Mesenchymal stem cell (in vitro differentiated cells and primary cell): Measurements from ENCODE around the gene RNF121.
A peak's percentile ranks its signal among the peaks of the same experiment; 100 is the strongest.

Source experiments
- DNase-seq: peaks from one replicate; pipeline ENCODE4 v3.0.0-alpha.2; 2013
- H2AFZ ChIP-seq: one replicate; pipeline ENCODE4 v1.6.1; 2013; ENCODE audit warnings: low read depth, mild to moderate bottlenecking, control low read depth, inconsistent platforms, low read length, moderate library complexity
- H2AK5ac ChIP-seq: 2 replicates; pipeline ENCODE4 v1.6.1; 2013; ENCODE audit warnings: low read length, moderate library complexity, mild to moderate bottlenecking, inconsistent platforms; ENCODE audit not compliant: severe bottlenecking
- H2BK120ac ChIP-seq: one replicate; pipeline ENCODE4 v1.6.1; 2013; ENCODE audit warnings: low read depth, mild to moderate bottlenecking, inconsistent platforms, low read length, moderate library complexity
- H2BK12ac ChIP-seq, 2 experiments: one replicate each; pipeline ENCODE4 v1.6.1; 2013; ENCODE audit warnings: inconsistent platforms in 2 of 2, low read length in 2 of 2, mild to moderate bottlenecking in 2 of 2, moderate library complexity in 2 of 2, control low read depth in 1 of 2
- H2BK15ac ChIP-seq: one replicate; pipeline ENCODE4 v1.6.1; 2013; ENCODE audit warnings: mild to moderate bottlenecking, low read depth, inconsistent platforms; ENCODE audit not compliant: poor library complexity, severe bottlenecking
- H2BK5ac ChIP-seq: 2 replicates; pipeline ENCODE4 v1.6.1; 2013; ENCODE audit warnings: low read depth, mild to moderate bottlenecking, low read length, control low read depth, inconsistent platforms; ENCODE audit not compliant: poor library complexity, severe bottlenecking
- H3K14ac ChIP-seq, 2 experiments: one replicate each; pipeline ENCODE4 v1.6.1; 2013; ENCODE audit warnings: inconsistent platforms in 2 of 2, low read length in 2 of 2, control low read depth in 1 of 2, mild to moderate bottlenecking in 1 of 2, moderate library complexity in 1 of 2
- H3K18ac ChIP-seq, 2 experiments: one replicate each; pipeline ENCODE4 v1.6.1; 2013; ENCODE audit warnings: inconsistent platforms in 2 of 2, low read length in 2 of 2, control low read depth in 1 of 2, low read depth in 1 of 2, mild to moderate bottlenecking in 1 of 2
- H3K23ac ChIP-seq, 2 experiments: one replicate each; pipeline ENCODE4 v1.6.1; 2013; ENCODE audit warnings: inconsistent platforms in 2 of 2, low read length in 2 of 2, mild to moderate bottlenecking in 2 of 2, moderate library complexity in 2 of 2, control low read depth in 1 of 2
- H3K27ac ChIP-seq: 2 replicates; pipeline ENCODE4 v1.5.1; 2013; ENCODE audit warnings: mild to moderate bottlenecking, moderate library complexity, low read length, control low read depth, inconsistent platforms; ENCODE audit not compliant: poor library complexity, severe bottlenecking
- H3K27me3 ChIP-seq, 2 experiments: 2 replicates each; pipeline versions ENCODE4 v1.6.1 to v1.7.0; 2013; ENCODE audit warnings: low read length in 2 of 2, mild to moderate bottlenecking in 2 of 2, moderate library complexity in 2 of 2, control low read depth in 1 of 2, inconsistent platforms in 1 of 2; ENCODE audit not compliant: control insufficient read depth in 1 of 2, insufficient read depth in 1 of 2
- H3K36me3 ChIP-seq, 2 experiments: 2 replicates each; pipeline versions ENCODE4 v1.6.1 to v1.7.0; 2013; ENCODE audit warnings: low read length in 2 of 2, control low read depth in 1 of 2, inconsistent platforms in 1 of 2, low read depth in 1 of 2, mild to moderate bottlenecking in 1 of 2; ENCODE audit not compliant: insufficient read depth in 2 of 2, control insufficient read depth in 1 of 2
- H3K4ac ChIP-seq, 2 experiments: one replicate each; pipeline ENCODE4 v1.6.1; 2013; ENCODE audit warnings: inconsistent platforms in 2 of 2, low read length in 2 of 2, mild to moderate bottlenecking in 2 of 2, moderate library complexity in 2 of 2, control low read depth in 1 of 2, low read depth in 1 of 2
- H3K4me1 ChIP-seq: 2 replicates; pipeline ENCODE4 v1.6.1; 2013; ENCODE audit warnings: low read depth, low read length, control low read depth; ENCODE audit not compliant: control insufficient read depth, insufficient read depth
- H3K4me2 ChIP-seq: 2 replicates; pipeline ENCODE4 v1.6.1; 2013; ENCODE audit warnings: low read length, mild to moderate bottlenecking, inconsistent platforms; ENCODE audit not compliant: poor library complexity, severe bottlenecking
- H3K4me3 ChIP-seq, 2 experiments: 2 replicates each; pipeline versions ENCODE4 v1.5.1 to v1.7.0; 2013; ENCODE audit warnings: low read length in 2 of 2, mild to moderate bottlenecking in 2 of 2, control low read depth in 1 of 2, low read depth in 1 of 2; ENCODE audit not compliant: insufficient read depth in 1 of 2
- H3K79me1 ChIP-seq: replicated peaks from 2 replicates; pipeline ENCODE4 v1.6.1; 2013; ENCODE audit warnings: mild to moderate bottlenecking, control low read depth, low read length, inconsistent platforms; ENCODE audit not compliant: poor library complexity, severe bottlenecking
- H3K9ac ChIP-seq: 2 replicates; pipeline ENCODE4 v1.7.0; 2013; ENCODE audit warnings: mild to moderate bottlenecking, low read length, moderate library complexity
- H3K9me3 ChIP-seq: 2 replicates; pipeline ENCODE4 v1.7.0; 2013; ENCODE audit warnings: mild to moderate bottlenecking, low read length; ENCODE audit not compliant: control insufficient read depth
- H4K8ac ChIP-seq: one replicate; pipeline ENCODE4 v1.6.1; 2013; ENCODE audit warnings: inconsistent platforms, mild to moderate bottlenecking, low read length, moderate library complexity
- H4K91ac ChIP-seq: one replicate; pipeline ENCODE4 v1.6.1; 2013; ENCODE audit warnings: mild to moderate bottlenecking, low read length, inconsistent platforms
- WGBS: methylation state at CpG from one replicate; pipeline ENCODE4 v1.1.7; 2013; ENCODE audit warnings: mixed read lengths; 5-methylcytosine and 5-hydroxymethylcytosine counted together

Gene RNF121

GRCh38 chr11:71947498-71947897 is 18.7 kb downstream of the RNF121 start:
- no peaks in the 10 kb centered on the region for H3K9me3 ChIP-seq
- WGBS: 91% methylated on average over 3 of the region's 3 CpGs
- H3K4me2 ChIP-seq: no peak overlapping the region
- H2BK15ac ChIP-seq: no peak overlapping the region
- H2AK5ac ChIP-seq: no peak overlapping the region
- H2BK12ac ChIP-seq: no peak overlapping the region
- no peak overlapping the region for H3K4me3 ChIP-seq
- no peak overlapping the region for H3K4ac ChIP-seq
- no peak overlapping the region for H2BK120ac ChIP-seq
- H3K9ac ChIP-seq: no peak overlapping the region
- peaks cover 5% of the 10 kb centered on the region in 2 experiments for H3K36me3 ChIP-seq
- H3K14ac ChIP-seq: no peak overlapping the region
- no peak overlapping the region for H3K23ac ChIP-seq
- H3K4me1 ChIP-seq: peaks cover 12% of the 10 kb centered on the region
- DNase-seq: no peak
- H2AFZ ChIP-seq: no peak overlapping the region
- peak overlapping the region; percentile 33 for H3K27ac ChIP-seq
- no peak overlapping the region for H2BK5ac ChIP-seq
- H3K27me3 ChIP-seq: no peaks in the 10 kb centered on the region
- peaks cover 8% of the 10 kb centered on the region for H3K79me1 ChIP-seq
- H3K18ac ChIP-seq: no peak overlapping the region
- H4K91ac ChIP-seq: no peak overlapping the region
- no peak overlapping the region for H4K8ac ChIP-seq

- 98% methylated on average over 5 of the region's 7 CpGs for WGBS
- H4K8ac ChIP-seq: no peak overlapping the region
- H3K18ac ChIP-seq: no peak overlapping the region
- no peaks in the 10 kb centered on the region for H3K27me3 ChIP-seq
- no peak overlapping the region for H4K91ac ChIP-seq
- H2BK5ac ChIP-seq: no peak overlapping the region
- DNase-seq: peak; percentile 18
- no peak overlapping the region for H2BK120ac ChIP-seq
- H3K79me1 ChIP-seq: peaks cover 12% of the 10 kb centered on the region
- H3K27ac ChIP-seq: peak overlapping the region; percentile 19
- no peak overlapping the region for H2BK15ac ChIP-seq
- H3K36me3 ChIP-seq: peaks cover 5% of the 10 kb centered on the region in 2 experiments
- no peak overlapping the region for H3K4me3 ChIP-seq
- H2AK5ac ChIP-seq: peak overlapping the region; percentile 28
- no peak overlapping the region for H2AFZ ChIP-seq
- H3K4me2 ChIP-seq: no peak overlapping the region
- H3K9me3 ChIP-seq: no peaks in the 10 kb centered on the region
- no peak overlapping the region for H3K14ac ChIP-seq
- peaks cover 12% of the 10 kb centered on the region for H3K4me1 ChIP-seq
- H3K4ac ChIP-seq: no peak overlapping the region
- no peak overlapping the region for H3K23ac ChIP-seq
- no peak overlapping the region for H2BK12ac ChIP-seq
- no peak overlapping the region for H3K9ac ChIP-seq
Measured at GRCh38 chr11:71948314-71949027, 19.6 kb downstream of the RNF121 start.

- Histone ChIP-seq H4K91ac (no peak overlapping the region), H3K9ac (no peak overlapping the region), H2BK15ac (no peak overlapping the region), H2BK12ac (no peak overlapping the region), H3K4me2 (no peak overlapping the region), H2BK120ac (no peak overlapping the region), H3K27me3 (no peaks in the 10 kb centered on the region), H3K14ac (no peak overlapping the region), H3K4me3 (no peak overlapping the region), H2AFZ (no peak overlapping the region), H3K4me1 (peaks cover 12% of the 10 kb centered on the region), H3K23ac (no peak overlapping the region), H4K8ac (no peak overlapping the region), H3K27ac (no peak overlapping the region), H3K36me3 (peaks cover 5% of the 10 kb centered on the region in 2 experiments), H3K18ac (no peak overlapping the region), H3K79me1 (peaks cover 12% of the 10 kb centered on the region), H3K9me3 (no peaks in the 10 kb centered on the region), H3K4ac (no peak overlapping the region), H2AK5ac (no peak overlapping the region), H2BK5ac (no peak overlapping the region)
- WGBS: 90% methylated on average over 6 of the region's 6 CpGs
- DNase-seq: no peak
Measured at GRCh38 chr11:71949034-71949433, 20.2 kb downstream of the RNF121 start.

DNA sequence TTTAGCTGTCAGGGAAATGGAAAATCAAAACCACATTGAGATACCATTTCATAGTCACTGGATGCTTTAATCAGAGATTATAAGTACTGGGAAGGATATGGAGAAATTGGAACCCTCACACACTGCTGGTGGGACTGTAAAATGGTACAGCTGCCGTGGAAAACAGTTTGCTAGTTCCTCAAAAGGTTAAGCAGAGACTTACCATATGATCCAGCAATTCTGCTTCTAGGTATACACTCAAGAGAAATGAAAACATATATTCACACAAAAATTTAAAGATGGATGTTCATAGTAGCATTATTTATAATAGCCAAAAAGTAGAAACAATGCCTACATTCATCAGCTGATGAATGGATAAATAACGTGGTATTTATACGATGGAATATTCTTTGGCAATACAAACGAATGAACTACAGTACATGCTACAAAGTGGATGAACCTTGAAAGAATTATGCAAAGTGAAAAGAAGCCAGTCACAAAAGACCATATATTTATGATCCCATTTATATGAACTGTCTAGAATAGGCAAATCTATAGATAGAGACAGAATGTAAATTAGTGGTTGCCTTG is 23.0 kb downstream of the RNF121 start:
- Histone ChIP-seq H3K27me3 (no peaks in the 10 kb centered on the region), H3K18ac (no peak overlapping the region), H3K79me1 (peaks cover 20% of the 10 kb centered on the region), H3K9ac (no peak overlapping the region), H3K27ac (no peak overlapping the region), H3K36me3 (peaks cover 0 to 5% of the 10 kb centered on the region in 2 experiments), H4K91ac (no peak overlapping the region), H2AFZ (no peak overlapping the region), H2BK120ac (no peak overlapping the region), H2AK5ac (no peak overlapping the region), H3K4ac (no peak overlapping the region), H3K14ac (no peak overlapping the region), H3K23ac (no peak overlapping the region), H3K9me3 (no peaks in the 10 kb centered on the region), H2BK15ac (no peak overlapping the region), H3K4me2 (no peak overlapping the region), H3K4me3 (no peak overlapping the region), H4K8ac (no peak overlapping the region), H2BK12ac (no peak overlapping the region), H3K4me1 (peaks cover 9% of the 10 kb centered on the region), H2BK5ac (no peak overlapping the region)
- 80% methylated on average over 3 of the region's 4 CpGs for WGBS
- no peak for DNase-seq
